Measurements from ENCODE around the gene FBXO24. TPM values are rescaled to one million over a fixed set of nuclear protein-coding genes. Genes with fewer than 3 reads are reported as not detected.

The FBXO24 gene
- total and polyA plus RNA-seq, 9 of the 15 experiments (the other 6 are each of a cell fraction or from before 2014, with no cell fraction given) = 0.17 to 0.95 (median 0.50) TPM

GRCh38 chr7:100641463-100641859 lies 55.3 kb downstream of the FBXO24 start, which contains the start of gene TFR2 (continued):
- TF ChIP-seq STAT5A (IDR thresholded peaks at IDR 0.05; ENCODE audit: borderline replicate concordance, low read length) (peak; percentile 93), MEIS2 (IDR thresholded peaks at IDR 0.05; ENCODE audit: partially characterized antibody) (peak; percentile 46), HEY1 (CRISPR knock-in tag; IDR thresholded peaks at IDR 0.05; ENCODE audit: borderline replicate concordance) (no peak), STAT6 (CRISPR knock-in tag; IDR thresholded peaks at IDR 0.05) (no peak), U2AF2 (optimal IDR thresholded peaks at IDR 0.05; ENCODE audit: low read depth, low read length) (no peak), ETS1 (conservative IDR thresholded peaks at IDR 0.05; ENCODE audit: control insufficient read depth, low read depth, low read length) (peak; percentile 76; the same call in 1 of the 2 replicates), ESRRA (IDR thresholded peaks at IDR 0.05; ENCODE audit: borderline replicate concordance, low read depth) (peak; percentile 49; the same call in 1 of the 2 replicates), E2F4 (CRISPR knock-in tag; IDR thresholded peaks at IDR 0.05; ENCODE audit: low read depth) (no peak), ATF7 (IDR thresholded peaks at IDR 0.05) (peak; percentile 28; the same call in 1 of the 2 replicates), DMBX1 (CRISPR knock-in tag; IDR thresholded peaks at IDR 0.05; ENCODE audit: borderline replicate concordance) (peak; percentile 48), MAFF (IDR thresholded peaks at IDR 0.05; ENCODE audit: low read length) (no peak), NFIC (IDR thresholded peaks at IDR 0.05) (peak; percentile 99), ZNF695 (CRISPR knock-in tag; IDR thresholded peaks at IDR 0.05) (no peak), NFATC3 (IDR thresholded peaks at IDR 0.05) (no peak), ZNF224 (CRISPR knock-in tag; IDR thresholded peaks at IDR 0.05) (no peak), GATAD2B (IDR thresholded peaks at IDR 0.05; ENCODE audit: borderline replicate concordance) (no peak; the same call in 1 of the 2 replicates), PHB (CRISPR knock-in tag; IDR thresholded peaks at IDR 0.05) (no peak), PRMT5 (CRISPR knock-in tag; IDR thresholded peaks at IDR 0.05) (no peak), ZNF512 (tag; IDR thresholded peaks at IDR 0.05) (no peak), MEF2D (tag; conservative IDR thresholded peaks at IDR 0.05; ENCODE audit: low read depth) (no peak), FOXK1 (CRISPR knock-in tag; IDR thresholded peaks at IDR 0.05; ENCODE audit: borderline replicate concordance) (no peak), NR2C2 (CRISPR knock-in tag; IDR thresholded peaks at IDR 0.05) (no peak), NR2C2 (tag; IDR thresholded peaks at IDR 0.05) (no peak), MTA2 (IDR thresholded peaks at IDR 0.05; ENCODE audit: low read depth) (peak; percentile 96), HDGF (IDR thresholded peaks at IDR 0.05) (no peak), POLR2AphosphoS5 (IDR thresholded peaks at IDR 0.05; ENCODE audit: control insufficient read depth, insufficient read depth, low read depth, low read length) (peak; percentile 98)
